C4-2B (cell line): ENCODE data around the gene GDI1.

ENCODE experiments used
- H3K27ac ChIP-seq: fragments of 450-650 bp; 2 replicates; pipeline ENCODE4 v1.5.1; 2017
- ZFX ChIP-seq: fragments of 450-650 bp; IDR thresholded peaks from 2 replicates; pipeline ENCODE4 v1.6.1; 2017
- TF ChIP-seq, protein P1 (sequence below): fragments of 450-650 bp; conservative IDR thresholded peaks from 2 replicates; pipeline ENCODE4 v1.5.1; 2017; ENCODE audit warnings: mild to moderate bottlenecking

Gene GDI1

DNA sequence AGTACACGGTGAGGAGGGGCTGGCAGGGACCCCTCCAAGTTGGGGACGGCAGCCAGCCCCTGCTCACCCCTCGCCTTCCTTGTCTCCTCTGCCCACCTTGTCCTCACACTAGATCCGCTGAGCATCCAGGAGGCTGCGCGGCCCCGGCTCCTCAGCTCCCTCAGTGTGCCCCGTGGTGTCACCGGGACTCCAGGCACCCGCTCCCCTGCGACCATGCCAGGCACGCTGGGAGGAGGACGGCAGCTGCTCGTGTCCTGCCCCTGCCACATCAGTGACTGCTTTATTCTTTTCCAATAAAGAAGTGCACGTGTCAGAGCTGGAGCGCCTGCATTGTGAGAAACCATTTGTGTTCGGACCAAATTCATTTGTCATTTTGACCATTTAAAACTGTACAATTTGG is 13.4 kb downstream of the GDI1 start:
- H3K27ac ChIP-seq: no peak overlapping the region
- TF ChIP-seq, protein P1, sequence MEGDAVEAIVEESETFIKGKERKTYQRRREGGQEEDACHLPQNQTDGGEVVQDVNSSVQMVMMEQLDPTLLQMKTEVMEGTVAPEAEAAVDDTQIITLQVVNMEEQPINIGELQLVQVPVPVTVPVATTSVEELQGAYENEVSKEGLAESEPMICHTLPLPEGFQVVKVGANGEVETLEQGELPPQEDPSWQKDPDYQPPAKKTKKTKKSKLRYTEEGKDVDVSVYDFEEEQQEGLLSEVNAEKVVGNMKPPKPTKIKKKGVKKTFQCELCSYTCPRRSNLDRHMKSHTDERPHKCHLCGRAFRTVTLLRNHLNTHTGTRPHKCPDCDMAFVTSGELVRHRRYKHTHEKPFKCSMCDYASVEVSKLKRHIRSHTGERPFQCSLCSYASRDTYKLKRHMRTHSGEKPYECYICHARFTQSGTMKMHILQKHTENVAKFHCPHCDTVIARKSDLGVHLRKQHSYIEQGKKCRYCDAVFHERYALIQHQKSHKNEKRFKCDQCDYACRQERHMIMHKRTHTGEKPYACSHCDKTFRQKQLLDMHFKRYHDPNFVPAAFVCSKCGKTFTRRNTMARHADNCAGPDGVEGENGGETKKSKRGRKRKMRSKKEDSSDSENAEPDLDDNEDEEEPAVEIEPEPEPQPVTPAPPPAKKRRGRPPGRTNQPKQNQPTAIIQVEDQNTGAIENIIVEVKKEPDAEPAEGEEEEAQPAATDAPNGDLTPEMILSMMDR: no peak
- no peak for TF ChIP-seq ZFX

DNA sequence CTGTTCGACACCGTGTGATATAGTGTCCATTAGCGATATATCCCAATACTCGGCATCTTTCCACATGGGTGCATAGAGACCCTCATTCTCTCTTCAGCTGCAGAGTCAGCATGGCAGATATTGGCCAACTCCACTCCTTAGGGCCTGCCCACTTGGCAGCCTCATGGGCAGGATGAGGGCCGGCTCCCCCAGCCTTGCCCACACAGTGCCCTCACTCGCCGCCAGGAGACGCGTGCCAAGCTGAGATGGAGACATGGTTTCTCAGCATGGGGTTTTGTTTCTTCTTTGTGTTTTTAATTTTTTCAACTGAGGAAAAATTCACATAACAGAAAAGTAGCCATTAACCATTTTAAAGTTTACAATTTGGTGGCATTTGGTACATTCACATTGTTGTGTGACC is 15.9 kb downstream of the GDI1 start:
- TF ChIP-seq, protein P1: no peak
- TF ChIP-seq ZFX: no peak
- no peak overlapping the region for H3K27ac ChIP-seq

DNA sequence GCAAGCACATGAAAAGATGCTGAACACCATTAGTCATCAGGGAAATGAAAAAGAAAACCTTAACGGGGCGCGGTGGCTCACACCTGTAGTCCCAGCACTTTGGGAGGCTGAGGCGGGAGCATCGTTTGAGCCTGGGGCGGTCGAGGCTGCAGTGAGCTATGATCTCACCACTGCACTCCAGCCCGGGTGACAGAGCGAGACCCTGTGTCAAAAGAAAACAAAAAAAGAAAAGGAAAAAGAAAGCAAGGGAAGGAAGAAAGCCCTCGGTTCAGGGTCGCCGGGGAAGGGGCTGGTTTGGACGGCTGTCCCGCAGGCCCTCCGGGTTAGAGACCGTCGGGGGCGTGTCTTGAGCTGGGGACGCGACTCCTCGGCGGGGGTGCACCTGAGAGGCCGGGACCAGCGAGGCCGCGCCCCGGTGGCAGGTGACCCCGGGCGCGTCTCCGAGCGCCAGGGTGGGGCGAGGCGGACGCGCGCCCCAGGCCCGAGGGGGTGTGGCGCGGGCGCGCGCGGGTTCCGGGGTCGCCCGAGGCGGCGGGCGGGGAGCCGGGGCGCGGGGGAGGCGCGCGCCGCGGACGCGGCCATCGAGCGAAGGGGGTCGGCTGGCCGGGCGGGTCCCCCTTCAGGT is 20.6 kb downstream of the GDI1 start:
- peak overlapping the region; percentile 69 for H3K27ac ChIP-seq
- TF ChIP-seq, protein P1: no peak
- no peak for TF ChIP-seq ZFX

DNA sequence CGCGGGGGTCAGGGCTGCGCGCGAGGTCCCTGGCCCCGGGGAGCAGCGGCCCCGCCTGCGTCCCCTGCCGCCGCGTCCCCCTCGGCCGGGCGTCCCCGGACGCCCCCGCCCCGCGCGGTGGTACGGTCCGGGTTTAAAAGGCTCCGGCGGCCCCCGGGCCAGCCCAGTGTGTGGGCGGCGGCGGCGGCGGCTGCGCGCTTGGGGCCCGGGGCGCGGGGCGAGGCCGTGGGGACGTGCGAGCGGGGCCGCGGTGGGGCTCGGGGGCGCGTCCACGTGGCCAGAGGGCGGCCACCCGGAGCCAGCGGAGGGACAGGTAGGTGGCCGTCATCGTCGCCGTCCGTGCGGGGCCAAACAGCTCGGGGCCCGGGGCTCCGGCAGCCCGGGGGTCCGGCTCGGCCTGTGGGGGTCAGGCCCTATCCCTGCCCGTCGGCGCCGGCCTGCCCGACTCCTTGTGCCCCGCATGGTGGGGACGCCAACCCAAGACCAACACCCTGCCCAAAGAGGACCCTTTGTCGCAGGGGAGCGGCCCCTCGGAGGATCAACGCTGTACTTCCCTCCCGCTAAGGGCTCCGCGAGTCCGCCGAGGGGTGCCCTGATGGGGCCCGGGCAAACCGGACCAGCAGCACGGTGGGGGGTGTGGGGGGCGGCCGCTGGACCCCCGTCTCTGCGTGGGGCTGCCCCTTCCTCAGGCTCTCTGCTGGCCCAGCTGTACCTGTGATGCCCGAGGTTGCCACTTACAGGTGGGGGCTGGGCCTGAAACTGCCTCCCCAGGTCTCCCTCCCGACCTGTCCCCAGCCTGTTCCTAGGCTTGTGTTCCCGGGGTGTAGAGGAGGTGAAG is 21.4 kb downstream of the GDI1 start, which contains the start of gene PLXNA3:
TSS of gene PLXNA3 (plus strand) at position 166 of the 838 bp plus-strand sequence. CDS start 1,903 bp downstream, outside the sequence.
- TF ChIP-seq, protein P1: no peak
- TF ChIP-seq ZFX: no peak
- H3K27ac ChIP-seq: peak within 1 kb of the TSS; percentile 69

DNA sequence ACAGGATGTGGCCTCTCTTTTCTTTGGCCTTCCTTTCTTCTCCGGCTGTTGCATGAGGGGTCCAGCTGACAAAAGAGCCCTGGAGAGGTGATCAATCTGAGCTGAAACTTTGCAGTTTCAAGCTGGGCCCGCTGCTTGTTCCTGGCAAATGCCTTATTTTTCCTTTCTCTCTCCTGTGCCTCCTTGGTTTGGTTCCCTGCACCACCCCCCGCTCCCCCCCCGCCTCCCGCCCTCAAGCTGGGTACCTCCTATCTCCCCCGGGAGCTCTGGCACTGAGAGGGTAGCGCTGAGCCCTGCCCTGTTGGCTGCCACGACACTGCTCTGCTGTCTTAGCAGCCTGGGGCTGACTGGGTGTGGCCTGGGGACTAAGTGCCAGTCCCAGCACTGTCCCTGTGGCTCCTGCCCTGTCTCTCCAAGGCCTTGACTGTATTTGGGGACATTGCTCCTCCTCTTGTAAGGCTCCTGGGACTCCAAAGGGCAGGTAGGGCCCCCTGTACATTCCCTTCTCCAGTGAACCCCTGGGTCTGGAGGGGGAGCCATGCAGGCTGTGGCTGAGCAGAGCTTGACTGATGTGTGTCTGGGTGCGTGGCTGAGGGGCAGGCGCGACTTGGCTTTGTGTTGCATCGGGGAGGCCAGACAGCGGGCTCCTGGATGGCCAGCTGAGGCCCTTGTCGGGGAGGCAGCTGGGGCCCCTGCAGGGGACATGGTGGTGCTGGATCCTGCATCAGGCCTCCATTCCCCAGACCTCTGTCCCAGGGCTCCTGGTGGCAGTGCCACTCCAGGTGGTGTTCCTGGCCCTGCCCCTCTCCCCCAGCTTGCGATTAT is 22.2 kb downstream of the GDI1 start:
- H3K27ac ChIP-seq: peak overlapping the region; percentile 69; the same call in 1 of the 2 replicates
- no peak for TF ChIP-seq ZFX
- TF ChIP-seq, protein P1: no peak

DNA sequence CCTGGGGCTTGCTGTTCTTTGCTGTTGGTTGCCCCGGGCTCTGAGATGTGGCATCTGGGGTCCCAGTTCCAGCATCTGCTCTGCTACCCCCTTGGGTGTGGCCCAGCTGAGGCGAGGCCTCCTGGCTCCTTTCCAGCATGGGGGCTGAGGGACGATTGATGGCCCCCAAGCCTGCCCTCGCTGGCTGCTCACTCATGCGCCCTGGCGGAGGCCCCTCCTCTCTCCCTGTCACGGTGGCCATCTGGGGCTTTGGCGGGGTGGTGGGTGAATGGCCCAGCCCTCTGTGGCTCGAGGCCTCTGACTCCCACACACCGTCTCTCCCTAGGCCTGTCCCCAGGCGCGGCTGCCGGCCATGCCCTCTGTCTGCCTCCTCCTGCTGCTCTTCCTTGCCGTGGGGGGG is 22.9 kb downstream of the GDI1 start:
- no peak overlapping the region; the same call in 1 of the 2 replicates for H3K27ac ChIP-seq
- TF ChIP-seq, protein P1: no peak
- no peak for TF ChIP-seq ZFX
